ENCODE measurements around the gene UCK2. TPM values are rescaled to one million over a fixed set of nuclear protein-coding genes. Genes with fewer than 3 reads are reported as not detected.

UCK2 gene
- total RNA-seq, 1 donor from 2014 or later = 59.3 TPM

DNA sequence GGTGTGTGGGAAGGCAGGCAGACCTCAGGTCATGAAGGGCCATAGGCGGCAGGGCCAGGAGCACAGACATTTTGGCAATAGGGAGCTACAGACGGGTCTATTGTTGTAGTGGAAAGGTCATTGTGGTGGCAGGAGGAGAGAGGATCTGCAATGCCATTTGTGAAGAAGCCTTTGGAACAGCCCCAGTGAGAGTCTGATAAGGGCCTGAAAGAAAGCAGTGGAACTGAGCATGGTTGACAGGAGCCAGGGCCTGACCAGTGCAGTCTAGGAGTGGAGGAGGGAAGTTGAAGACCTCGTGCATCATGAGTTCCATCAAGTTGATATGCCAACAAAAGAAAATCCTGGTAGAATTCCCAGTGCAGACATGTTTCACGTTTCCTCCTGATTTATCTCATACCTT is 65.5 kb downstream of the UCK2 start:
- Mint-ChIP-seq H3K4me1 (ENCODE audit: unreplicated experiment) (peaks cover 11% of the 10 kb centered on the region), H3K4me3 (no peak overlapping the region), H3K36me3 (peaks cover 50% of the 10 kb centered on the region), H3K27me3 (no peaks in the 10 kb centered on the region), H3K9me3 (no peaks in the 10 kb centered on the region), H3K27ac (no peak overlapping the region)
- TF ChIP-seq, protein P1, sequence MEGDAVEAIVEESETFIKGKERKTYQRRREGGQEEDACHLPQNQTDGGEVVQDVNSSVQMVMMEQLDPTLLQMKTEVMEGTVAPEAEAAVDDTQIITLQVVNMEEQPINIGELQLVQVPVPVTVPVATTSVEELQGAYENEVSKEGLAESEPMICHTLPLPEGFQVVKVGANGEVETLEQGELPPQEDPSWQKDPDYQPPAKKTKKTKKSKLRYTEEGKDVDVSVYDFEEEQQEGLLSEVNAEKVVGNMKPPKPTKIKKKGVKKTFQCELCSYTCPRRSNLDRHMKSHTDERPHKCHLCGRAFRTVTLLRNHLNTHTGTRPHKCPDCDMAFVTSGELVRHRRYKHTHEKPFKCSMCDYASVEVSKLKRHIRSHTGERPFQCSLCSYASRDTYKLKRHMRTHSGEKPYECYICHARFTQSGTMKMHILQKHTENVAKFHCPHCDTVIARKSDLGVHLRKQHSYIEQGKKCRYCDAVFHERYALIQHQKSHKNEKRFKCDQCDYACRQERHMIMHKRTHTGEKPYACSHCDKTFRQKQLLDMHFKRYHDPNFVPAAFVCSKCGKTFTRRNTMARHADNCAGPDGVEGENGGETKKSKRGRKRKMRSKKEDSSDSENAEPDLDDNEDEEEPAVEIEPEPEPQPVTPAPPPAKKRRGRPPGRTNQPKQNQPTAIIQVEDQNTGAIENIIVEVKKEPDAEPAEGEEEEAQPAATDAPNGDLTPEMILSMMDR (conservative IDR thresholded peaks at IDR 0.05) = no peak
- no peak for DNase-seq (ENCODE audit: extremely low spot score, unreplicated experiment)

DNA sequence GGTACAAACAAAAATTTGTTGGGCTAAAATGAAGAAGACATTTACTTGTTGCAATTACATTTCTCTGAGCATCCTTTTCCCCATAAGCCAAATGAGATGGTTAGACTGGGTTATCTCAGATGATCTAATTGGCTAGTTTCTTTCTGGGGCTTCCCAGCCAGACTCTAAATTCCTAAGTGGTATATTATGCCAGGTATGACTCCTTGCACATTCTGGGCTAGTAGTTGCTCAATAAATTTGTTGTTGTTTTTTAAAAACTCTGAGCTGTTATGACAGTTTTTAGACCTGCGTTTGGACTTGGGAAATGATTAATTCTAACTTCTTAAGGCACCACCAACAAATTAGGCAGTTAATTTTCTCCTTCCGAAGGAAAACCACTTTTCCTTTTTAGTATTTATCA is 66.1 kb downstream of the UCK2 start:
- Mint-ChIP-seq H3K9me3 (no peaks in the 10 kb centered on the region), H3K27me3 (no peaks in the 10 kb centered on the region), H3K4me1 (ENCODE audit: unreplicated experiment) (peaks cover 9% of the 10 kb centered on the region), H3K36me3 (peaks cover 53% of the 10 kb centered on the region), H3K27ac (no peak overlapping the region), H3K4me3 (no peak overlapping the region)
- TF ChIP-seq, protein P1 (conservative IDR thresholded peaks at IDR 0.05) = no peak
- DNase-seq (ENCODE audit: extremely low spot score, unreplicated experiment) = no peak

DNA sequence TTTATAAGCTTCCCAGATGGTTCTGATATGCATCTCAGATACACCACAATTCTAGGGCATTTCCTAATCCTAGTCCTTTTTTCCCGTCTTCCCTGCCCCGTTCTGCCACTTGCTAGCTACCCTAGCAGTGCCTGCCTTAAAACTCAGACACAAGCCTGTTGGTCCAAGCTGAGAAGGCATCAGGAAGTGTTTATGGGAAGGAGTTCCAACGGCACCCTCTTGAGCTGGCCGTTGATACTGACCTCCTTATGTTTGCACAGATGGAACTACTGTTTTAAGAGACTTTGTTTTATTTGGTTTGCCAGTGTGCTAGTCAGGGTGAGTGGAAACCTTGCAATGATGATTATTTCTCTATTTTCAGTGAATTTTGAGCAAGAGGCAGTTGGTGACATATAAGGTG is 67.2 kb downstream of the UCK2 start:
- no peak overlapping the region for H3K27ac Mint-ChIP-seq
- peaks cover 58% of the 10 kb centered on the region for H3K36me3 Mint-ChIP-seq

DNA sequence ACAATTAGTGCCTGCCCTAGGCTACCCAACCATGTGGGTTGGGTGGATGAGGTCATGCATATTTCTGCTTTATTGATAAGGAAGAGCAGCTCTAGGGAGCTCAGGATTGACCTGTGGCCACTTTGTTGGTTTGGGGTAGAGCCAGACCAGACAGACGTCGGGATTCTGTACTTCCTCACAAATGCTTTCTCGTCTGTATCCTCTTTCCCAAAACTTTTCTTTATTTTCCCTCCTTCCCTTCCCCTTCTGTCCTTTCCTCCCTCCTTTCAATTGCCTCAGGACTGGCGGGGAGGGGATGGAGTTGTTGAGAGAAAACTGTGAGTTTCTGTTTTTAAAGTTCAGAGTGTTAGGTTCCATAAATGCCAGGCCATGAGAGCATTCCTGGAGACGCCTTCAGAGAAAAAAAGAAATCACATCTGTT is 68.0 kb downstream of the UCK2 start:
- Mint-ChIP-seq H3K27ac (no peak overlapping the region), H3K4me1 (ENCODE audit: unreplicated experiment) (peaks cover 21% of the 10 kb centered on the region), H3K9me3 (no peaks in the 10 kb centered on the region), H3K4me3 (no peak overlapping the region), H3K36me3 (peaks cover 51% of the 10 kb centered on the region), H3K27me3 (no peaks in the 10 kb centered on the region)
- DNase-seq (ENCODE audit: extremely low spot score, unreplicated experiment) = no peak
- TF ChIP-seq, protein P1 (conservative IDR thresholded peaks at IDR 0.05) = no peak

More for the DNA sequence above, 67.2 kb downstream of the UCK2 start:
- no peaks in the 10 kb centered on the region for H3K27me3 Mint-ChIP-seq
- H3K9me3 Mint-ChIP-seq = no peaks in the 10 kb centered on the region
- H3K4me1 Mint-ChIP-seq (ENCODE audit: unreplicated experiment) = peaks cover 15% of the 10 kb centered on the region
- DNase-seq (ENCODE audit: extremely low spot score, unreplicated experiment) = no peak
- no peak overlapping the region for H3K4me3 Mint-ChIP-seq
- TF ChIP-seq, protein P1 (conservative IDR thresholded peaks at IDR 0.05) = no peak

DNA sequence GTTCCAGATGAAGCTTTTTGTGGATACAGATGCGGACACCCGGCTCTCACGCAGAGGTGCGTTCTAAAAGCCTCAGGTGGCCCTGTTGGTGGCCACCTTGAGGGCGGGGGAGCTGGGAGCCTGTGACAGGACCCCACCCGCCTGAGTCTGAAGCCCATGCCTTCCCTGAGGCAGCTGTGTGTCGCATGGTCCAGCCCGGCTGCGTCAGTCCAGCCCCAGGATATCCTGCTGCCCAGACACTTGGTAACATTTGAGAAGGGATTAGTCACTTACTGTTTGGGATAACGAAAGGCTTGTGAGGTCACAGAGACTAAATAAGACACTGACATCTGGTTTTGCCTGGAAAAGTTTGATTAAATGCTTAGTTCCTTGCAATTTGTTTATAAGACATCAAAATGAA is 68.9 kb downstream of the UCK2 start:
- Mint-ChIP-seq H3K27me3 (no peaks in the 10 kb centered on the region), H3K36me3 (peaks cover 46% of the 10 kb centered on the region), H3K4me1 (ENCODE audit: unreplicated experiment) (peaks cover 27% of the 10 kb centered on the region), H3K4me3 (no peak overlapping the region), H3K27ac (no peak overlapping the region), H3K9me3 (no peaks in the 10 kb centered on the region)
- TF ChIP-seq, protein P1 (conservative IDR thresholded peaks at IDR 0.05) = no peak
- no peak for DNase-seq (ENCODE audit: extremely low spot score, unreplicated experiment)

Data from type B pancreatic cell (in vitro differentiated cells).